Measurements from ENCODE around the gene C1orf185.
"Not testable (repeated sequence)": the region's sequence is repeated elsewhere in the genome, so short reads cannot be mapped to it uniquely, and the experiment has no call there.

Gene C1orf185

DNA sequence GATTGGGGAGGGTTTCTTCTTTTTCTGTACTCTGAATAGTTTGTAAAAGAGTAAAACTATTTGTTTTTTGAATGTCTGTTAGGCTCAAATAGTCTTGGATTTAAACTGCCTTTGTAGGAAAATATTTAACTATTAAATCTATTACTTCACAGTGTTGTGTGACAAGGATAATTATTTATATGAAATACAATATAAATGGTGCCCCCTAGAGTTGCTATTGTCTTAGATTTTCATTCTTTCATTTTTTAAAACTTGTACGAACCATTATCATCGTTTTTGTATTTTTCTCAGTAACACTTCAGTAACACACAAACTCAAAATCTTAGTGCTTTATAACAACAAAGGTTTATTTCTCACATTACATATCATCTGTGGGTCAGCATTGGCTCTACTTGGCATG lies 37.4 kb downstream of the C1orf185 start:
- no peak for DNase-seq

DNA sequence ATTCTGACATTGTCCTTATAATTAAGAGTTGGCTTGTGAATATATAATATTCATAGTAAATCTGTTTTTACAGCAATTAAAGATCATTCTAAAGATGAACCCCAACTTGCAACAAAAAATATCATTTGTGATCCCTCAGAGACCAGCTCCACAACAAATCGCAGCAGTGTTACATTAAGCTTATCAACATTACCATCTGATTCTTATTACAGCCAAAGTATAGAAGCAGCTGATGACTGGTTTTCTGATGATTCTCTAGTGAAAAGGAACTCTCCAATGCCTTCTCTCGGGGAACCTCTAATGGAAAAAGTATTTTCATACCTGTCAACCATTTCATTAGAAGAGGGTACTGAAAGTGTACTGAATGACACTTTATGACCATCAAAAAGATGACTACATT lies 45.4 kb downstream of the C1orf185 start:
- no peak for DNase-seq

DNA sequence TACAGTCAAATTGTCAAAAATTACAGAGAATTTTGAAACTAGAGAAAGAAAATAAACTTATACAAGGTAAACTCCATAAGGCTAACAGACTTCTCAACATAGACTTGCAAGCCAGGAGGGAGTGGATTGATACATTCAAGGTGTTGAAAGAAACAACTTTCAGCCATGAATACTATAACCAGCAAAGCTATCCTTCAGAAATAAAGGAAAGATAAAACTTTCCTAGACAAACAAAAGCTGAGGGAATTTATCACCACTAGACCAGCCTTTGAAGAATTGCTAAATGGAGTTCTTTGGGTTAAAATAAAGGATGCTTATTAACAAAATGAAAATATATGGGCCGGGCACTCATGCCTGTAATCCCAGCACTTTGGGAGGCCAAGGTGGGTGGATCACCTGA lies 52.7 kb downstream of the C1orf185 start:
- DNase-seq = no peak

DNA sequence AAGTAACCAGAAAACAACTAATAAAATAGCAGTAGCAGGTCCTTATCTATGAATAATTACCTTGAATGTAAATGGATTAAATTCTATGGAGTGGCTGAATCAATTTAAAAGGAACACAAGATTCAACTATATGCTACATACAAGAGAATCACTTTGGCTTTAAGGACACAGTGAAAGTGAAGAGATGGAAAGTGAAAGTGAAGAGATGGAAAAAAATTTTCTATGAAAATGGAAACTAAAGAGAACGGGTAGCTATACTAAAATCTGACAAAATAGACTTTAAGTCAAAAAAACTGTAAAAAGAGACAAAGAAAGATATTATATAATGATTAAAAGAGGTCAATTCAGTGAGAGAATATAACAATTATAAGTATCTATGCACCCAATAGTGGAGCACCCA lies 54.7 kb downstream of the C1orf185 start:
- DNase-seq = no peak

DNA sequence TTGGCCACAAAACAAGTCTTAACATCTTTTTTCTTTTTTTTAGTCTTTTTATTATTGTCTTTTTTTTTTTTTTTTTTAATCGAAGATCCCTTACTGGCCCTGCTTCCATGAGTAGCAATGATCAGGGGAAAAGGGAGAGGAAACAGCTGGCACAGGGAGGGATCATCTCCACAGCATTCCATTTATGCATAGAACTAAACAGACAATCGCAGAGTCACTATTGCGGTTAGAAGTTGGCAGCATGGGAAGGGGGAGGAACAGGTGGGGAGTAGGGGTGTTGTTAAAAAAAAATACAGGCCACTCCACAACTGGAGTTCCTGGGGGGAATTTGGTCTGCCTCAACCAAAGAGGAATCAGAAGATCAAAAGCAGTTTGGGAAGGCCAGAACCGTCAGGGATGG lies 55.4 kb downstream of the C1orf185 start:
- DNase-seq = no peak

DNA sequence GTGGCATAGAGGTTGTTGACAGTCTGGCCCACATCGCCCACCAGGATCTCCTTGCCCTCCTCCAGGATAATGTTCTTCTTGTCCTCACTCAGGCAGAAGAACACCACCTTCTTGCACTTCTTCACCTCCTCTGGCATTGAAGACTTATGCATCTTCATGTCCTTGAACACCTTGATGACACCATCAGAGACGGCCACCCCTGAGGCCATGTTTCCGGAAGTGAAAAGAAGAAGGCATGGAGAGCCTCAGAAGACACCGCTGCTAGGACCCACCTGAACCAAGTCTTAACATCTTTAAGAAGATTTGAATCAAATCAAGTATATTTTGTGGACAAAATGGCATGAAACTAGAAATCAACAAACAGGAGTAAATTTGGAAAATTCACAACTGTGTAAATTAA lies 56.2 kb downstream of the C1orf185 start:
- DNase-seq = no peak

DNA sequence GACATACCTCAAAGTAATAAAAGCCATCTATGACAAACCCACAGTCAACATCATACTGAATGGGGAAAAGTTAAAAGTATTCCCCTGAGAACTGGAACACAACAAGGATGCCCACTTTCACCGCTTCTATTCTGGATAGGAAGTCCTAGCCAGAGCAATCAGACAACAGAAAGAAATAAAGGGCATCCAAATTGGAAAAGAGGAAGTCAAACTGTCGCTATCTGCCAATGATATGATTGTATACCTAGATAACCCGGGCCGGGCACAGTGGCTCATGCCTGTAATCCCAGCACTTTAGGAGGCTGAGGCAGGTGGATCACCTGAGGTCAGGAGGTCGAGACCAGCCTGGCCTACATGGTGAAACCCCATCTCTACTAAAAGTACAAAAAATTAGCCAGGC lies 60.5 kb downstream of the C1orf185 start:
- DNase-seq = not testable (repeated sequence)

DNA sequence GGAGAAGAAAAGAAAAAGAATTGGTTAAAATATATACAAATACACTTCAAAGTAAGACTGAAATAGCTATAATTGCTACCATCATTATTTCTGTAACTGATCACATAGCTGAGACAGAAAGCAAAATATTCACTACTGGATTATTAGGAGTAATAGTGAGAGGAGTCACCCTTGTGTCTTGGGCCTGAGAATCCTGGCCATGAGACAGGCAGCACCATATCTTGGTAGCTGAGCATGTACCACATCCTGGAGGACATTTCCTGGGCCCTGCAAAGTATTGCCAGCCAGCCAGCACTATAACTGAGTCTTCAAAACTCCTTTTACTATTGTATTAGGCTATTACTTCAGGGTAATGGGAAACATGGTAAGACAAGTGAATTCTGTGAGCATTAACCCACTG lies 63.5 kb downstream of the C1orf185 start:
- no peak for DNase-seq

DNA sequence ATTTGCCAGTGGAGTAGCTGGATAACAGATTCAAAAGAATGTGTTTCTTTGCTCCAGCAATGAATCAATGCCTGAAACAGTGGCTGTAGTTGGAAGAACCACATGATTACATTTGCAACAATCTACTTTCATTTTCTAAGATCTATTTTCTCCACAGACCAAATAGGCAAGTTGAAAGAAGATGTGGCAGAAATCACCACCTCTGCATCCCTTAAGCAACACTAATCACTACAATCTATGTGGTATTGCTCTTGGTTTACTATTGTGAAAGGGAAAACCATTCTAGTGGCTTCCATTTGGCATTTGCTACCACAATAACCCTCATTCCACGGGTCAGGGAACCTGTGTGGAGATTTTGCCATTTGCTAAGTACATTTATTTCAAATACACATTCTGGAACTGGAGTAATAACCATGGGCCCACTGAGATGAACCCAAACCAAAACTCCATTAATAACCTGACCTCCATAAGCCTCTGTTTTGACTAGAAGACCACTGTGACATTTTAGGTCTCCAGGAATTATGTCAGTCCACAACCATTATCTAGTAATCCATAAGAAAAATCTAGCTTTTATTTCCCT lies 66.3 kb downstream of the C1orf185 start:
- DNase-seq = no peak

DNA sequence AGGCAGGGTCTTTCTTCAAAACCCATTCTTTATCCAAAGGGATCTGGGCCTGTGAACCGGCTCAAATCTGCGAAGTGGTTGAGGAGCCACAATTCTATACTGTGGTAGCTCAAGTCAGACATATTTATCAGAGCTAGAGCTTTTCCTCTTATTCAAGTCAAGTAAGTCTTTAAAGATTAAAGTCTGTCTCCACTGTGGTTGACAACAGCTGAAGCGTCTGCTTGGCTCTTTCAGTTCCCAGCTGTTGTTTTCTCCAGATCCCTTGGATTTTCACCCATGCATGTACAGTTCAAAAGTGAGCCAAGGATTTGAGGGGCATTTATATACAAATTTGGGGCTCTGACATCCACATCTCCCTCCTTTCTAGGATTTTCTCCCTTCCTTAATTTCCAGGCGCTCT lies 66.9 kb downstream of the C1orf185 start:
- DNase-seq = no peak

DNA sequence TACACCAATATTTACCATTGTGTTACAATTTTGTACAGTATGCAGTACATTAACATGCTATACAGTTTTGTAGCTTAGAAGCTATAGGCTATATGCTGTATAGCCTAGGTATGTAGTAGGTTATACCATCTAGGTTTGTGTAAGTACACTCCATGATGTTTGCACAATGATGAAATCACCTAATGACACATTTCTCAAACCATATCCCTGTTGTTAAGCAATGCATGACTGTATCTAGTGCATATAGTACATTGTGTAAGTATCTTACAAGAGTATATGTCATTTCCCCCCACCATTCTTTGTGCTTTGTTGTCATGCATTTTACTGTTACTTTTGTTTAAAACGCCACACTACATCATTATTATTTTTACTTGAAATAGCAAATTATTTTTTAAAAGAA lies 68.3 kb downstream of the C1orf185 start:
- DNase-seq = peak; percentile 18

DNA sequence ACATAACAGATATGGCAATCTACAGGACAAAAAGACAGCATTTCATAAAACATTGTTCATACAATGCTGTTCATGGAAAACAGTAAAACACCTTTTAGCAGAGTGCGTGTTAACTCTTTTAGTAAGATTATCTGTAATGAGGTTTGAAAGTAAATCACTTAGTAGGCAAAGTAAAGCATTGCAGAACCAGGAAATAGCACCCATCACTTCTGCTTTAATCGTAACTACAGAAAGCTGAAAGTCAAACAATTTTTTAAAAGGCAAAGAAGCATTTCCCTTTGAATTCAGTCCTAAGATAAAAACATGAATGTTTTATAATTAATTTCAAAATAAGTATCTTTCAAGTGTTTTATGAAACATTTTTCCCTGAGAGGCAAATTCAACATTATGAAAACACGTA lies 70.8 kb downstream of the C1orf185 start:
- DNase-seq = no peak

DNA sequence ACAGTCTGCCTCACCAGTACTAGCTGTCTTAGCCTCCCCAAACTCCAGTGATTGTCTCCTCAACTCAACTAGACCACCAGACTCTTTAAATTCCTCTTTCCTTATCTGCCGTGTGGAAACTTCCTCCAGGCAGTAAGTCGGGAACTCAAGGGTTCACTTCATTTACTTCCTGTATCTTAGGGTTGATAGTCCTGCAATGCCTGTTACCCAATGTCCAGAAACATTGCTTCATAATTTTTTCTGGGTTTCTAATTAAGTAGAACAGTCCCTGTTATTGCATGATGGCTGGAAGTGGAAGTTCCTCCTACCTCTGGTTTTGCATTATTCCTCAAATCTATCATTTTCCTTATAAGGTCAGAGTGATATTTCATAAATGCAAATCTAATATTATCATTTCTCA lies 73.2 kb downstream of the C1orf185 start:
- peak; percentile 68 for DNase-seq

DNA sequence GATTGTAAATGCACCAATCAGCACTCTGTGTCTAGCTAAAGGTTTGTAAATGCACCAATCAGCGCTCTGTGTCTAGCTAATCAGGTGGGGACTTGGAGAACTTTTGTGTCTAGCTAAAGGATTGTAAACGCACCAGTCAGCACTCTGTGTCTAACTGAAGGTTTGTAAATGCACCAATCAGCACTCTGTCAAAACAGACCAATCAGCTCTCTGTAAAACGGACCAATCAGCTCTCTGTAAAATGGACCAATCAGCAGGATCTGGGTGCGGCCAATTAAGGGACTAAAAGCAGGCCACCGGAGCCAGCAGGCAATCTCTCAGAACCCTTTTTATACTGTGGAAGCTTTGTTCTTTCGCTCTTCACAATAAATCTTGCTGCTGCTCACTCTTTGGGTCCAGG lies 76.0 kb downstream of the C1orf185 start:
- DNase-seq = not testable (repeated sequence)

DNA sequence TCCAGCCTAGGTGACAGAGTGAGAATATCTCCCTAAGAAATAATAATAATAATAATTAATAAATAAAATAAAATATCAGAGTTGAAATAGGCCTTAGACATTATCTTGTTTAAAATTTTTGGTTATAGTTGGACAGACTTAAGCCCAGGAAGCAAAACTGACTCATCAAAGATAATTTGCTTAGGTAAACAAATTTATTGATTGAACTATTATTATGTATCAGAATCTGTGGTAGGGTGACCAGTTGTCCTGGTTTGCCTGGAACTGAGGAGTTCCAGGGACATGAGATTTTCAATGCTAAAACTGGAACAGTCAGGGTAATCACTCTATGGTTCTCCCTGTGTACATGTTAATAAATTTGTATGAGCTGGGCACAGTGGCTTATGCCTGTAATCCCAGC lies 86.2 kb downstream of the C1orf185 start:
- no peak for DNase-seq

DNA sequence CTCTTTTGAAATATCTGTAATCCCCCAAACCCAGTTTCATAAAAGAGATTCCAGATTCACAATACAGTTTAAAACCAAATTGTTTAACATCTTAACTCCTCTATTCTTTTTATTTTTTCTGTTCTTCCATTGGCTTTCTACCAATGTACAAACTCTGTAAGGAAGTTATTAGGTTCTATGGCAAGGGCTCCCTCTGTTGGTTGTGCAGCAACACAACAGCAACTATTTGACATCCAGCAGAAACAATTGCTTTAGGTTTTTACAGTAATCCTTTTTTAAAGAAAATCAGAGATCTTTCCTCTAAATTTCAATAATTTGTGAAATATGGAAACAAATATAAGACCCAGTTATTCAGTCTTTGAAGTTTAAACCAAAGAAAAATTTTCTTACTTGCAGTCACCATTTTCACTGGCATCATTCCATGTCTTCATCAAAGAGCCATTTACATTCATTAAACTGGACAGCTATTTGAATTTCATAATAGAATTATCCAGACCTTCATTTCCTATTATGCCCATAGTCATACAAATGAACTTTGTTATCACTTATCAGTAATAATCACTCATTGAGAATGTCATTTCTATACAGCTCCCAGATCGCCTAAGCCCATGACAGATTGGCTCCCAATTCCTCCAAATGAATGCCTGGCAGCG lies 87.5 kb downstream of the C1orf185 start:
- DNase-seq = peak; percentile 33

DNA sequence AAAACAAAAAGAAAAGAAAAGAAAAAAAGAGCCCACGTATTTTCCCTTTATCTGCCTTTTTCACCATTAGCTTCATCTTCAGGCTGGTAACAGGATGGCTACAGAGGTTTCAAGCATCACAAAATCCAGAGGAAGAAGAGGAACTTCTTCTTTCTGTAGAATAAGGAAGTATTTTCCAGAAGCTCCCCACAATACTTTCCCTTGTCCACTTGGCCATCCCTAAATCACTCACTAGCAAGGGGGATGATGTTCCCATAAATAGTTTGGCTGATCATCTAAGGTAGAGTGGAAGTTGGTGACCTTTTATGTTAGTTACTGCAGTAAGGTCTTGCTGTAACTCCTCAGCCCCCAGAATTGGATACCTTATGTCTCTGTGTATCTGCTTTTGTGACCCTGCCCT lies 88.9 kb downstream of the C1orf185 start:
- peak; percentile 23 for DNase-seq

DNA sequence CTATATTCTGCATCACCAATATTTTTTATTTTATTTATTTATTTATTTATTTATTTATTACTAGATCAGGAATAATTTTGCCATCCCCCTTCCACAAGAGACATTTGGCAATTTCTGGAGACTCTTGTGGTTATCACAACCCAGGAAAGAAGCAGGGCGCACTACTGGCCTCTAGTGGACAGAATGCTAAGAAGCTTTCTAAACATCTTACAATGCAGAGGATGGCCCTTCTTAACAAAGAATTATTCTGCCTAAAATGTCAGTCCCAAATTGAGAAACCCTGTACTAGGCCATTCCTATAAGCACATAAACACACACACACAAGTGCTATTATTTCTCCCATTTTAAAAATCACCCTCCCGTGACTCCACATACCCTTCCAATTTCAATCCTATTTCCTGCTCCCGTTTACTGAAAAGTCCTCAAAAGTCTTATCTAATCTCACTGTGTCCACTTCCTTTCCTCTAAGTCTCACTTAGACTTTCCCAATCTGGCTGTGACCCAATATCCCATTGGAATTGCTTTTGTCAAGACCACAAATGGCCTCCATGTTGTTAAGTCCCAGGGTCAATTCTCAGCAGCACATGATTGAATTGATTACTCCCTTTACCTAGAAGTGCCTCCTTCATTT lies 90.3 kb downstream of the C1orf185 start:
- DNase-seq = no peak

DNA sequence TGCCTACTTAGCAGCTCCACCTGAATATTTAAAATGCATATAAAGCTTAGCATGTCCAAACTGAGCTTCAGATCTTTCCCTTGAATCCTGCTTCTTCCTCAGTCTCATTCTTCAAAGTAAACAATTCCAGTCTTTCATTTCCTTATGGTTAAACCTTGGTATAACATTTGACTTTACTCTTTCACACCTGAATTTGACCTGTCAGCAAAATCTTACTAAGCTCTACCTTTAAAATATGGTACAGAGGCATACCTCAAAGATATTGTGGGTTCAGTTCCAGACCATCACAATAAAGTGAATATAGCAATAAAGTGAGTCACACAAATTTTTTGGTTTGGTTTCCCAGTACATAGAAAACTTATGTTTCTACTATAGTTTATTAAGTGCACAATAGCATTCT lies 91.5 kb downstream of the C1orf185 start:
- DNase-seq = no peak
